H9 (cell line): ENCODE data around the gene USP37. TPM values are rescaled to one million over a fixed set of nuclear protein-coding genes. Genes with fewer than 3 reads are reported as not detected.

Source experiments
- DNase-seq: peaks from one replicate; pipeline ENCODE4 v3.0.0-alpha.2; 2017
- H2AFZ ChIP-seq: one replicate; pipeline ENCODE4 v1.6.1; 2013; ENCODE audit warnings: mild to moderate bottlenecking, low read length, control low read depth, moderate library complexity
- H2AK5ac ChIP-seq: 2 replicates; pipeline ENCODE4 v1.6.1; 2013; ENCODE audit warnings: low read length, control low read depth, mixed read lengths; ENCODE audit not compliant: insufficient read length
- H2BK120ac ChIP-seq: one replicate; pipeline ENCODE4 v1.6.1; 2013; ENCODE audit warnings: low read depth, mild to moderate bottlenecking, low read length, control low read depth, inconsistent platforms; ENCODE audit not compliant: poor library complexity, severe bottlenecking
- H2BK12ac ChIP-seq: 2 replicates; pipeline ENCODE4 v1.6.1; 2013; ENCODE audit warnings: low read length, control low read depth, mixed read lengths, low read depth; ENCODE audit not compliant: insufficient read length
- H2BK15ac ChIP-seq: 2 replicates; pipeline ENCODE4 v1.6.1; 2013; ENCODE audit warnings: low read depth, low read length, control low read depth
- H2BK20ac ChIP-seq: one replicate; pipeline ENCODE4 v1.6.1; 2013; ENCODE audit warnings: low read depth, mild to moderate bottlenecking, low read length, control low read depth, inconsistent platforms; ENCODE audit not compliant: poor library complexity, severe bottlenecking
- H2BK5ac ChIP-seq: 2 replicates; pipeline ENCODE4 v1.6.1; 2013; ENCODE audit warnings: low read length, control low read depth, mixed read lengths; ENCODE audit not compliant: insufficient read length
- H3K14ac ChIP-seq: 2 replicates; pipeline ENCODE4 v1.6.1; 2013; ENCODE audit warnings: low read length, control low read depth; ENCODE audit not compliant: insufficient read depth
- H3K18ac ChIP-seq: 2 replicates; pipeline ENCODE4 v1.6.1; 2013; ENCODE audit warnings: low read depth, mild to moderate bottlenecking, mixed read lengths, low read length, control low read depth; ENCODE audit not compliant: insufficient read length
- H3K23ac ChIP-seq: 2 replicates; pipeline ENCODE4 v1.6.1; 2013; ENCODE audit warnings: low read length, control low read depth, mixed read lengths, low read depth; ENCODE audit not compliant: insufficient read length
- H3K23me2 ChIP-seq: 2 replicates; pipeline ENCODE4 v1.6.1; 2013; ENCODE audit warnings: low read depth, mild to moderate bottlenecking, mixed read lengths, low read length, control low read depth; ENCODE audit not compliant: insufficient read length, poor library complexity, severe bottlenecking
- H3K27ac ChIP-seq: 2 replicates; pipeline ENCODE4 v1.5.1; 2013; ENCODE audit warnings: low read length, control low read depth, mixed read lengths, low read depth; ENCODE audit not compliant: insufficient read length
- H3K27me3 ChIP-seq: 2 replicates; pipeline ENCODE4 v1.6.1; 2013; ENCODE audit warnings: low read length, control low read depth, inconsistent platforms; ENCODE audit not compliant: insufficient read depth
- H3K4ac ChIP-seq: 2 replicates; pipeline ENCODE4 v1.6.1; 2013; ENCODE audit warnings: low read depth, mild to moderate bottlenecking, control low read depth, inconsistent platforms, low read length, moderate library complexity
- H3K4me1 ChIP-seq: 2 replicates; pipeline ENCODE4 v1.6.1; 2013; ENCODE audit warnings: low read length, control low read depth, inconsistent platforms; ENCODE audit not compliant: insufficient read depth
- H3K4me2 ChIP-seq: 2 replicates; pipeline ENCODE4 v1.6.1; 2013; ENCODE audit warnings: low read length, control low read depth, mixed read lengths; ENCODE audit not compliant: insufficient read length, insufficient read depth
- H3K56ac ChIP-seq: 2 replicates; pipeline ENCODE4 v1.6.1; 2013; ENCODE audit warnings: low read depth, mild to moderate bottlenecking, mixed read lengths, low read length, control low read depth; ENCODE audit not compliant: insufficient read length
- H3K79me1 ChIP-seq: 2 replicates; pipeline ENCODE4 v1.6.1; 2013; ENCODE audit warnings: low read depth, mild to moderate bottlenecking, moderate library complexity, low read length, control low read depth, inconsistent platforms; ENCODE audit not compliant: insufficient read depth, poor library complexity, severe bottlenecking
- H3K79me2 ChIP-seq: 2 replicates; pipeline ENCODE4 v1.6.1; 2013; ENCODE audit warnings: low read length, control low read depth, inconsistent platforms; ENCODE audit not compliant: insufficient read depth
- H3K9ac ChIP-seq: 2 replicates; pipeline ENCODE4 v1.6.1; 2013; ENCODE audit warnings: low read length, control low read depth, mixed read lengths; ENCODE audit not compliant: insufficient read length; ENCODE audit errors: extremely low read depth
- H3K9me3 ChIP-seq: one replicate; pipeline ENCODE4 v1.6.1; 2013; ENCODE audit warnings: low read depth, low read length, inconsistent platforms; ENCODE audit not compliant: control insufficient read depth
- H3T11ph ChIP-seq: one replicate; pipeline ENCODE4 v1.6.1; 2013; ENCODE audit warnings: mild to moderate bottlenecking, low read length, control low read depth, inconsistent platforms
- H4K20me1 ChIP-seq: one replicate; pipeline ENCODE4 v1.6.1; 2013; ENCODE audit not compliant: control insufficient read depth, insufficient read length, insufficient read depth
- H4K5ac ChIP-seq: 2 replicates; pipeline ENCODE4 v1.6.1; 2013; ENCODE audit warnings: low read depth, mild to moderate bottlenecking, mixed read lengths, low read length, control low read depth; ENCODE audit not compliant: insufficient read length
- H4K8ac ChIP-seq: replicated peaks from 2 replicates; pipeline ENCODE4 v1.6.1; 2013; ENCODE audit warnings: low read length, control low read depth, mixed read lengths, low read depth; ENCODE audit not compliant: insufficient read length
- H4K91ac ChIP-seq: 2 replicates; pipeline ENCODE4 v1.6.1; 2013; ENCODE audit warnings: low read depth, mild to moderate bottlenecking, moderate library complexity, mixed read lengths, low read length, control low read depth; ENCODE audit not compliant: insufficient read length
- H3K27ac Mint-ChIP-seq, 3 experiments: 2 replicates in 2 of 3; 3 replicates in 1 of 3; pipeline ENCODE4 v1.8.0; 2020 to 2021; ENCODE audit warnings: mixed read lengths in 3 of 3, mild to moderate bottlenecking in 1 of 3, moderate library complexity in 1 of 3
- H3K27me3 Mint-ChIP-seq: 2 replicates; pipeline ENCODE4 v1.8.0; 2021; ENCODE audit warnings: low read depth, mild to moderate bottlenecking, moderate library complexity, mixed read lengths
- H3K36me3 Mint-ChIP-seq, 3 experiments: 2 replicates in 2 of 3; 3 replicates in 1 of 3; pipeline ENCODE4 v1.8.0; 2020 to 2021; ENCODE audit warnings: low read depth in 3 of 3, mixed read lengths in 3 of 3; ENCODE audit not compliant: insufficient read depth in 1 of 3
- H3K4me1 Mint-ChIP-seq, 2 experiments: 2 replicates each; pipeline ENCODE4 v1.8.0; 2020; ENCODE audit warnings: mixed read lengths in 2 of 2
- H3K4me3 Mint-ChIP-seq, 2 experiments: 2 replicates in 1 of 2; 3 replicates in 1 of 2; pipeline ENCODE4 v1.8.0; 2020 to 2021; ENCODE audit warnings: mild to moderate bottlenecking in 2 of 2, mixed read lengths in 2 of 2, moderate library complexity in 1 of 2
- H3K9me3 Mint-ChIP-seq, 2 experiments: 2 replicates in 1 of 2; 3 replicates in 1 of 2; pipeline ENCODE4 v1.8.0; 2020; ENCODE audit warnings: mild to moderate bottlenecking in 2 of 2, mixed read lengths in 2 of 2, moderate library complexity in 1 of 2
- WGBS: extraction: QIAGEN DNeasy Blood & Tissue Kit; methylation state at CpG from one replicate; pipeline ENCODE4 v1.1.7; 2013; ENCODE audit warnings: missing lambda C conversion rate, low lambda C conversion rate, mixed read lengths; ENCODE audit not compliant: insufficient read length; ENCODE audit errors: extremely low coverage; 5-methylcytosine and 5-hydroxymethylcytosine counted together
- total RNA-seq: library from RNA; stranded (reverse); gene quantifications from 2 replicates; pipeline ENCODE4 v1.2.1, GENCODE V29; 2021
- TF ChIP-seq, protein P1 (sequence below): fragments of 200-600 bp; sonication (generic); conservative IDR thresholded peaks from 3 replicates; pipeline ENCODE4 v1.8.0; 2021; ENCODE audit warnings: antibody characterized with exemption, mild to moderate bottlenecking

USP37 gene
- total RNA-seq, 1 experiment from 2014 or later, result 34.9 TPM

- Mint-ChIP-seq H3K4me3 (no peak overlapping the region), H3K9me3 (no peaks in the 10 kb centered on the region), H3K27ac (no peak overlapping the region), H3K27me3 (no peaks in the 10 kb centered on the region), H3K4me1 (0 out of 4 replicates have a peak, but pooled peaks cover 0 to 1% of the 10 kb centered on the region in 2 experiments), H3K36me3 (peaks cover 46 to 90% (median 86%) of the 10 kb centered on the region in 3 experiments; a peak in 6 of 7 replicates)
- Histone ChIP-seq H3K4me1 (no peaks in the 10 kb centered on the region), H3K9me3 (no peaks in the 10 kb centered on the region), H3T11ph (no peak overlapping the region), H2BK120ac (no peak overlapping the region), H4K91ac (no peak overlapping the region), H3K4me2 (no peak overlapping the region), H3K27me3 (no peaks in the 10 kb centered on the region), H2BK15ac (no peak overlapping the region), H4K5ac (no peak overlapping the region), H2AFZ (no peak overlapping the region), H3K27ac (no peak overlapping the region), H3K79me2 (peaks cover under 1% of the 10 kb centered on the region; the same call in 1 of the 2 replicates), H3K56ac (no peak overlapping the region), H3K18ac (no peak overlapping the region), H3K9ac (no peak overlapping the region), H3K79me1 (no peaks in the 10 kb centered on the region), H3K14ac (no peak overlapping the region), H2BK12ac (no peak overlapping the region), H3K23me2 (no peaks in the 10 kb centered on the region), H3K4ac (no peak overlapping the region), H4K20me1 (no peaks in the 10 kb centered on the region), H2BK5ac (no peak overlapping the region), H3K23ac (no peak overlapping the region), H4K8ac (no peak overlapping the region), H2AK5ac (no peak overlapping the region), H2BK20ac (no peak overlapping the region)
- TF ChIP-seq, protein P1, sequence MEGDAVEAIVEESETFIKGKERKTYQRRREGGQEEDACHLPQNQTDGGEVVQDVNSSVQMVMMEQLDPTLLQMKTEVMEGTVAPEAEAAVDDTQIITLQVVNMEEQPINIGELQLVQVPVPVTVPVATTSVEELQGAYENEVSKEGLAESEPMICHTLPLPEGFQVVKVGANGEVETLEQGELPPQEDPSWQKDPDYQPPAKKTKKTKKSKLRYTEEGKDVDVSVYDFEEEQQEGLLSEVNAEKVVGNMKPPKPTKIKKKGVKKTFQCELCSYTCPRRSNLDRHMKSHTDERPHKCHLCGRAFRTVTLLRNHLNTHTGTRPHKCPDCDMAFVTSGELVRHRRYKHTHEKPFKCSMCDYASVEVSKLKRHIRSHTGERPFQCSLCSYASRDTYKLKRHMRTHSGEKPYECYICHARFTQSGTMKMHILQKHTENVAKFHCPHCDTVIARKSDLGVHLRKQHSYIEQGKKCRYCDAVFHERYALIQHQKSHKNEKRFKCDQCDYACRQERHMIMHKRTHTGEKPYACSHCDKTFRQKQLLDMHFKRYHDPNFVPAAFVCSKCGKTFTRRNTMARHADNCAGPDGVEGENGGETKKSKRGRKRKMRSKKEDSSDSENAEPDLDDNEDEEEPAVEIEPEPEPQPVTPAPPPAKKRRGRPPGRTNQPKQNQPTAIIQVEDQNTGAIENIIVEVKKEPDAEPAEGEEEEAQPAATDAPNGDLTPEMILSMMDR, result no peak
- no CpG with 5 or more reads among the region's 1 CpG for WGBS
- DNase-seq, result no peak
Observed at GRCh38 chr2:218585541-218585940, 17.4 kb upstream of the USP37 start.
